HL-60 (cell line): Measurements from ENCODE around the gene XXYLT1.

Source experiments
- DNase-seq, 2 experiments: peaks; one replicate each; pipeline ENCODE4 v3.0.0-alpha.2; 2010 to 2020; ENCODE audit warnings: low read depth in 1 of 2, low spot score in 1 of 2
- H3K27ac ChIP-seq: fragments of 250-450 bp; sonication (Bioruptor Pico); replicated peaks from 2 replicates; pipeline ENCODE4 v1.5.1; 2020; ENCODE audit warnings: mild to moderate bottlenecking, moderate library complexity
- H3K27me3 ChIP-seq: fragments of 250-450 bp; sonication (Bioruptor Pico); 2 replicates; pipeline ENCODE4 v1.5.1; 2021; ENCODE audit warnings: mild to moderate bottlenecking, moderate library complexity; ENCODE audit not compliant: insufficient read depth, poor library complexity, severe bottlenecking
- H3K4me3 ChIP-seq: replicated peaks from 2 replicates; pipeline ENCODE4 v1.5.1; 2011; ENCODE audit warnings: mild to moderate bottlenecking, control low read depth, low read length; ENCODE audit not compliant: insufficient read depth
- CTCF ChIP-seq: IDR thresholded peaks from one replicate; pipeline ENCODE4 v1.5.1; 2011; ENCODE audit warnings: low read length, control low read depth, inconsistent platforms; ENCODE audit not compliant: insufficient read depth
- GABPA ChIP-seq: IDR thresholded peaks from 2 replicates; pipeline ENCODE4 v1.6.1; 2012; ENCODE audit warnings: low read depth
- POLR2AphosphoS5 ChIP-seq: IDR thresholded peaks from 2 replicates; pipeline ENCODE4 v1.6.1; 2012; ENCODE audit warnings: low read depth
- REST ChIP-seq: IDR thresholded peaks from 2 replicates; pipeline ENCODE4 v1.6.1; 2012; ENCODE audit warnings: low read depth; ENCODE audit not compliant: insufficient replicate concordance
- SPI1 ChIP-seq: IDR thresholded peaks from 2 replicates; pipeline ENCODE4 v1.6.1; 2012; ENCODE audit warnings: low read depth, mild to moderate bottlenecking, borderline replicate concordance

Gene XXYLT1

GRCh38 chr3:195210266-195210973, 60.5 kb downstream of the XXYLT1 start:
- H3K4me3 ChIP-seq: no peak overlapping the region
- no peak for DNase-seq

GRCh38 chr3:195209847-195210265, 61.1 kb downstream of the XXYLT1 start:
- TF ChIP-seq GABPA (no peak), REST (no peak), CTCF (no peak), POLR2AphosphoS5 (no peak), SPI1 (no peak)
- DNase-seq: no peak
- H3K27me3 ChIP-seq: no peaks in the 10 kb centered on the region
- no peak overlapping the region for H3K4me3 ChIP-seq
- H3K27ac ChIP-seq: no peak overlapping the region

More at GRCh38 chr3:195210266-195210973, 60.5 kb downstream of the XXYLT1 start:
- TF ChIP-seq GABPA (no peak), POLR2AphosphoS5 (no peak), SPI1 (no peak), REST (no peak), CTCF (no peak)
- no peak overlapping the region for H3K27ac ChIP-seq
- H3K27me3 ChIP-seq: no peaks in the 10 kb centered on the region

- no peaks in the 10 kb centered on the region for H3K27me3 ChIP-seq
- H3K4me3 ChIP-seq: no peak overlapping the region
- DNase-seq: no peak
- H3K27ac ChIP-seq: no peak overlapping the region
- TF ChIP-seq GABPA: no peak
- no peak for TF ChIP-seq CTCF
- TF ChIP-seq SPI1: no peak
These were observed 61.7 kb downstream of the XXYLT1 start for GRCh38 chr3:195209083-195209846.
